ENCODE results near the gene USP19.

Gene USP19

GRCh38 chr3:49100046-49100615 lies 20.5 kb downstream of the USP19 start:
- H3K27me3 ChIP-seq = no peaks in the 10 kb centered on the region
- H4K20me1 ChIP-seq = peaks cover 0 to 26% (median 0%) of the 10 kb centered on the region in 11 experiments; a peak in 3 of 22 replicates
- no peak overlapping the region for H3K27ac ChIP-seq
- H3K4me1 ChIP-seq = peaks cover 22 to 29% (median 25%) of the 10 kb centered on the region in 10 experiments
- no peak overlapping the region for H3K4me2 ChIP-seq
- no peaks in the 10 kb centered on the region for H3K9me3 ChIP-seq (replicated peaks in 1 of 11)
- H3K36me3 ChIP-seq = peaks cover 71 to 83% (median 78%) of the 10 kb centered on the region in 11 experiments
- no peak for TF ChIP-seq Cebpa-rat (IDR thresholded peaks at IDR 0.05)
- H3K9ac ChIP-seq = no peak overlapping the region
- H3K4me3 ChIP-seq = no peak overlapping the region

GRCh38 chr3:49098910-49099630 lies 21.6 kb downstream of the USP19 start:
- TF ChIP-seq Cebpa-rat (IDR thresholded peaks at IDR 0.05) = no peak
- peaks cover 0 to 26% (median 0%) of the 10 kb centered on the region in 11 experiments; a peak in 3 of 22 replicates for H4K20me1 ChIP-seq
- H3K9me3 ChIP-seq (replicated peaks in 1 of 11) = no peaks in the 10 kb centered on the region
- no peak overlapping the region for H3K27ac ChIP-seq
- no peak overlapping the region for H3K9ac ChIP-seq
- peaks cover 71 to 83% (median 78%) of the 10 kb centered on the region in 11 experiments for H3K36me3 ChIP-seq
- peaks cover 22 to 32% (median 26%) of the 10 kb centered on the region in 10 experiments for H3K4me1 ChIP-seq
- H3K27me3 ChIP-seq = no peaks in the 10 kb centered on the region
- H3K4me2 ChIP-seq = no peak overlapping the region
- no peak overlapping the region for H3K4me3 ChIP-seq

GRCh38 chr3:49098429-49098828 lies 22.2 kb downstream of the USP19 start:
- Histone ChIP-seq H3K9ac (no peak overlapping the region), H3K4me3 (no peak overlapping the region), H3K4me2 (no peak overlapping the region), H3K36me3 (peaks cover 71 to 81% (median 78%) of the 10 kb centered on the region in 11 experiments), H3K27ac (no peak overlapping the region), H3K9me3 (replicated peaks in 1 of 11) (no peaks in the 10 kb centered on the region), H3K4me1 (peaks cover 16 to 26% (median 20%) of the 10 kb centered on the region in 10 experiments), H3K27me3 (no peaks in the 10 kb centered on the region), H4K20me1 (peaks cover 0 to 26% (median 0%) of the 10 kb centered on the region in 11 experiments; a peak in 6 of 22 replicates)
- no peak for TF ChIP-seq Cebpa-rat (IDR thresholded peaks at IDR 0.05)

- peak within 1 kb of the TSS; percentile 77 to 96 (median 88) for H3K4me2 ChIP-seq
- peak within 1 kb of the TSS; percentile 77 to 92 (median 85) for H3K4me3 ChIP-seq
- no peaks in the 10 kb centered on the region for H3K9me3 ChIP-seq (replicated peaks in 1 of 11)
- no peak for TF ChIP-seq Cebpa-rat (IDR thresholded peaks at IDR 0.05)
- peak within 1 kb of the TSS; percentile 92 to 98 (median 98) for H3K9ac ChIP-seq
- H3K27me3 ChIP-seq = no peaks in the 10 kb centered on the region
- peaks cover 39 to 68% (median 62%) of the 10 kb centered on the region in 11 experiments for H3K36me3 ChIP-seq
- peaks cover 30 to 55% (median 43%) of the 10 kb centered on the region in 11 experiments; a peak in 20 of 22 replicates for H4K20me1 ChIP-seq
- H3K27ac ChIP-seq = peak within 1 kb of the TSS; percentile 89 to 99 (median 96)
- H3K4me1 ChIP-seq = peaks cover 25 to 42% (median 33%) of the 10 kb centered on the region in 10 experiments
Measured at GRCh38 chr3:49093853-49094767, 26.5 kb downstream of the USP19 start, which contains the start of gene QRICH1. Gene QRICH1, minus strand, starts transcription at chr3:49094071. Its CDS starts 17,054 bp downstream, at chr3:49077017.

GRCh38 chr3:49092938-49093852 lies 27.4 kb downstream of the USP19 start:
- H3K27ac ChIP-seq = peak overlapping the region; percentile 89 to 99 (median 96)
- no peak for TF ChIP-seq Cebpa-rat (IDR thresholded peaks at IDR 0.05)
- H3K9me3 ChIP-seq (replicated peaks in 1 of 11) = no peaks in the 10 kb centered on the region
- peak overlapping the region; percentile 77 to 92 (median 85) for H3K4me3 ChIP-seq
- H3K4me1 ChIP-seq = peaks cover 25 to 42% (median 33%) of the 10 kb centered on the region in 10 experiments
- peaks cover 36 to 68% (median 62%) of the 10 kb centered on the region in 11 experiments for H3K36me3 ChIP-seq
- no peaks in the 10 kb centered on the region for H3K27me3 ChIP-seq
- H3K4me2 ChIP-seq = peak overlapping the region; percentile 77 to 92 (median 88)
- peaks cover 40 to 55% (median 52%) of the 10 kb centered on the region in 11 experiments; a peak in 20 of 22 replicates for H4K20me1 ChIP-seq
- peak overlapping the region; percentile 92 to 98 (median 98) for H3K9ac ChIP-seq

- peaks cover 90 to 100% (median 99%) of the 10 kb centered on the region in 11 experiments; a peak in 21 of 22 replicates for H4K20me1 ChIP-seq
- no peaks in the 10 kb centered on the region for H3K9me3 ChIP-seq (replicated peaks in 1 of 11)
- no peaks in the 10 kb centered on the region for H3K4me1 ChIP-seq
- no peaks in the 10 kb centered on the region for H3K27me3 ChIP-seq
- no peak for TF ChIP-seq Cebpa-rat (IDR thresholded peaks at IDR 0.05)
- no peak overlapping the region for H3K27ac ChIP-seq
- H3K9ac ChIP-seq = no peak overlapping the region
- peaks cover 52 to 99% (median 86%) of the 10 kb centered on the region in 11 experiments for H3K36me3 ChIP-seq
- H3K4me2 ChIP-seq = no peak overlapping the region
- H3K4me3 ChIP-seq = no peak overlapping the region
Measured at GRCh38 chr3:49081429-49081828, 39.2 kb downstream of the USP19 start.

GRCh38 chr3:49079270-49079669 lies 41.4 kb downstream of the USP19 start:
- H3K9me3 ChIP-seq (replicated peaks in 1 of 11) = no peaks in the 10 kb centered on the region
- H3K36me3 ChIP-seq = peaks cover 58 to 99% (median 86%) of the 10 kb centered on the region in 11 experiments
- no peaks in the 10 kb centered on the region for H3K4me1 ChIP-seq
- H3K27me3 ChIP-seq = no peaks in the 10 kb centered on the region
- no peak overlapping the region for H3K4me2 ChIP-seq
- H4K20me1 ChIP-seq = peaks cover 86 to 100% (median 99%) of the 10 kb centered on the region in 11 experiments; a peak in 21 of 22 replicates
- no peak for TF ChIP-seq Cebpa-rat (IDR thresholded peaks at IDR 0.05)
- H3K9ac ChIP-seq = no peak overlapping the region
- no peak overlapping the region for H3K4me3 ChIP-seq
- H3K27ac ChIP-seq = no peak overlapping the region

- Histone ChIP-seq H3K9me3 (replicated peaks in 1 of 11) (no peaks in the 10 kb centered on the region), H3K4me3 (no peak overlapping the region)
- TF ChIP-seq Cebpa-rat (IDR thresholded peaks at IDR 0.05) = no peak
Measured at GRCh38 chr3:49076646-49077045, 44.0 kb downstream of the USP19 start.

More at GRCh38 chr3:49076646-49077045, 44.0 kb downstream of the USP19 start:
- H3K9ac ChIP-seq = no peak overlapping the region
- H4K20me1 ChIP-seq = peaks cover 83 to 100% (median 97%) of the 10 kb centered on the region in 11 experiments; a peak in 21 of 22 replicates
- H3K4me1 ChIP-seq = no peaks in the 10 kb centered on the region
- no peaks in the 10 kb centered on the region for H3K27me3 ChIP-seq
- peaks cover 80 to 99% (median 96%) of the 10 kb centered on the region in 11 experiments for H3K36me3 ChIP-seq
- H3K27ac ChIP-seq = no peak overlapping the region
- no peak overlapping the region for H3K4me2 ChIP-seq

Measured in BLaER1 treated with 17β-estradiol and CSF1 and Interleukin-3, amounts not matched to agents 10 nM and 100 nM (cell line).